ENCODE data around the gene CDC25B. TPM values are rescaled to one million over a fixed set of nuclear protein-coding genes. Genes with fewer than 3 reads are reported as not detected.
A peak's percentile ranks its signal among the peaks of the same experiment; 100 is the strongest.

Gene CDC25B
- total and polyA plus RNA-seq, 2 of the 13 experiments (the other 11 are each of a cell fraction or from before 2014, with no cell fraction given), result 14.5 to 19.4 TPM

- 0 out of 2 replicates have a peak, but pooled peaks have one; percentile 15 for TF ChIP-seq ZNF83 (CRISPR knock-in tag; IDR thresholded peaks at IDR 0.05; ENCODE audit: borderline replicate concordance)
- no peak for TF ChIP-seq ZNF281 (CRISPR knock-in tag; IDR thresholded peaks at IDR 0.05; ENCODE audit: borderline replicate concordance)
- 0 out of 2 replicates have a peak, but pooled peaks have one; percentile 67 for TF ChIP-seq ZNF414 (CRISPR knock-in tag; IDR thresholded peaks at IDR 0.05)
- 0 out of 2 replicates have a peak, but pooled peaks have one; percentile 9 for TF ChIP-seq ZNF563 (CRISPR knock-in tag; IDR thresholded peaks at IDR 0.05)
- 0 out of 2 replicates have a peak, but pooled peaks have one; percentile 14 for TF ChIP-seq ZNF710 (CRISPR knock-in tag; IDR thresholded peaks at IDR 0.05; ENCODE audit: borderline replicate concordance)
- TF ChIP-seq ZNF556 (CRISPR knock-in tag; IDR thresholded peaks at IDR 0.05; ENCODE audit: borderline replicate concordance), result 0 out of 2 replicates have a peak, but pooled peaks have one; percentile 15
- peak; percentile 92 for TF ChIP-seq HNRNPLL (IDR thresholded peaks at IDR 0.05; ENCODE audit: low read depth, low read length, poor library complexity, severe bottlenecking)
- TF ChIP-seq ZSCAN20 (CRISPR knock-in tag; IDR thresholded peaks at IDR 0.05; ENCODE audit: borderline replicate concordance), result peak; percentile 58; the same call in 1 of the 2 replicates
- TF ChIP-seq PRMT3 (CRISPR knock-in tag; IDR thresholded peaks at IDR 0.05; ENCODE audit: borderline replicate concordance, low read depth), result no peak
- peak; percentile 45; the same call in 1 of the 2 replicates for TF ChIP-seq ZFY (CRISPR knock-in tag; IDR thresholded peaks at IDR 0.05)
- TF ChIP-seq ZNF598 (CRISPR knock-in tag; IDR thresholded peaks at IDR 0.05; ENCODE audit: borderline replicate concordance), result 0 out of 2 replicates have a peak, but pooled peaks have one; percentile 77
- peak; percentile 84 for TF ChIP-seq UBTF (CRISPR knock-in tag; IDR thresholded peaks at IDR 0.05)
- 0 out of 2 replicates have a peak, but pooled peaks have one; percentile 23 for TF ChIP-seq ZNF138 (CRISPR knock-in tag; IDR thresholded peaks at IDR 0.05; ENCODE audit: low read depth)
- 0 out of 2 replicates have a peak, but pooled peaks have one; percentile 51 for TF ChIP-seq ZNF296 (CRISPR knock-in tag; conservative IDR thresholded peaks at IDR 0.05)
- no peak for TF ChIP-seq ZSCAN5A (CRISPR knock-in tag; IDR thresholded peaks at IDR 0.05; ENCODE audit: borderline replicate concordance)
- 0 out of 2 replicates have a peak, but pooled peaks have one; percentile 37 for TF ChIP-seq ZNF331 (CRISPR knock-in tag; IDR thresholded peaks at IDR 0.05)
Observed at GRCh38 chr20:3777716-3778629, 18.1 kb upstream of the CDC25B start (continued).

Measured in HepG2 (cell line).